DND-41 (cell line): ENCODE data around the gene ITPR2.

Experiments used
- CTCF ChIP-seq: IDR thresholded peaks from 2 replicates; pipeline ENCODE4 v1.5.1; 2012; ENCODE audit warnings: borderline replicate concordance, low read length, moderate library complexity, mild to moderate bottlenecking; ENCODE audit not compliant: poor library complexity, severe bottlenecking; ENCODE audit errors: extremely low read depth
- EZH2 ChIP-seq: IDR thresholded peaks from 3 replicates; pipeline ENCODE4 v1.6.1; 2012; ENCODE audit warnings: borderline replicate concordance, low read depth, mild to moderate bottlenecking, moderate library complexity, low read length, inconsistent platforms; ENCODE audit not compliant: severe bottlenecking

GRCh38 chr12:26702741-26703140 is 130.3 kb downstream of the ITPR2 start:
- no peak for TF ChIP-seq EZH2
- no peak for TF ChIP-seq CTCF
